HL-60/S4 treated with retinoic acid at 250 ng/mL for 4 days and 3 days (cell line): ENCODE data around the gene RLN3.
"Not testable (repeated sequence)": the region's sequence is repeated elsewhere in the genome, so short reads cannot be mapped to it uniquely, and the experiment has no call there.

Source experiments
- in situ Hi-C: fragments of 300-500 bp; cut with MboI; formaldehyde crosslinking; loops from 2 replicates; pipeline ENCODE4 v1.7.0; 2022; ENCODE audit warnings: low sequenced_read_pairs

Gene RLN3

GRCh38 chr19:14019100-14019499 is 8.8 kb upstream of the RLN3 start:
- in situ Hi-C loops, result no loop called here

GRCh38 chr19:14019739-14020138 is 8.2 kb upstream of the RLN3 start:
- in situ Hi-C loops, result not testable (repeated sequence)

- in situ Hi-C loops, result no loop called here
These were observed 6.5 kb upstream of the RLN3 start for GRCh38 chr19:14021474-14021873.

- in situ Hi-C loops, result no loop called here
These were observed 5.5 kb upstream of the RLN3 start for GRCh38 chr19:14022469-14022868.

GRCh38 chr19:14023404-14024235 is 4.3 kb upstream of the RLN3 start:
- in situ Hi-C loops, result no loop called here

GRCh38 chr19:14026652-14027192 is 1.2 kb upstream of the RLN3 start:
- in situ Hi-C loops, result not testable (repeated sequence)

GRCh38 chr19:14028901-14029300 is 953 bp downstream of the RLN3 start:
- in situ Hi-C loops, result no loop called here

- in situ Hi-C loops, result no loop called here
These were observed 3.2 kb downstream of the RLN3 start for GRCh38 chr19:14030997-14031718.

- in situ Hi-C loops, result no loop called here
These were observed 4.0 kb downstream of the RLN3 start, which contains the start of gene IL27RA for GRCh38 chr19:14031719-14032480. Gene IL27RA, plus strand, starts transcription at chr19:14031762. Its CDS starts 111 bp downstream, at chr19:14031873.

- in situ Hi-C loops, result no loop called here
These were observed 6.0 kb downstream of the RLN3 start for GRCh38 chr19:14033946-14034345.

GRCh38 chr19:14035159-14035558 is 7.2 kb downstream of the RLN3 start:
- in situ Hi-C loops, result not testable (repeated sequence)

GRCh38 chr19:14035706-14036105 is 7.8 kb downstream of the RLN3 start:
- in situ Hi-C loops, result no loop called here

- in situ Hi-C loops, result no loop called here
These were observed 11.2 kb downstream of the RLN3 start for GRCh38 chr19:14039181-14039580.

GRCh38 chr19:14042659-14043608 is 15.0 kb downstream of the RLN3 start:
- in situ Hi-C loops, result not testable (repeated sequence)

- in situ Hi-C loops, result not testable (repeated sequence)
These were observed 19.9 kb downstream of the RLN3 start for GRCh38 chr19:14047866-14048265.

GRCh38 chr19:14048443-14049153 is 20.6 kb downstream of the RLN3 start:
- in situ Hi-C loops, result no loop called here

GRCh38 chr19:14050512-14050911 is 22.6 kb downstream of the RLN3 start:
- in situ Hi-C loops, result loop anchor here (25.0 kb wide), 2 partner anchors 163 to 438 kb away; partner anchors contain the start of gene NANOS3

GRCh38 chr19:14050961-14051360 is 23.0 kb downstream of the RLN3 start:
- in situ Hi-C loops, result loop anchor here (25.0 kb wide), 2 partner anchors 164 to 439 kb away; partner anchors contain the start of gene NANOS3

- in situ Hi-C loops, result loop anchor here (25.0 kb wide), 2 partner anchors 165 to 440 kb away; partner anchors contain the start of gene NANOS3
These were observed 24.0 kb downstream of the RLN3 start for GRCh38 chr19:14051980-14052379.
